ENCODE data around the gene CACNA1H.

CACNA1H gene

GRCh38 chr16:1121601-1122397, 31.1 kb upstream of the CACNA1H start:
- TF ChIP-seq, protein P1, sequence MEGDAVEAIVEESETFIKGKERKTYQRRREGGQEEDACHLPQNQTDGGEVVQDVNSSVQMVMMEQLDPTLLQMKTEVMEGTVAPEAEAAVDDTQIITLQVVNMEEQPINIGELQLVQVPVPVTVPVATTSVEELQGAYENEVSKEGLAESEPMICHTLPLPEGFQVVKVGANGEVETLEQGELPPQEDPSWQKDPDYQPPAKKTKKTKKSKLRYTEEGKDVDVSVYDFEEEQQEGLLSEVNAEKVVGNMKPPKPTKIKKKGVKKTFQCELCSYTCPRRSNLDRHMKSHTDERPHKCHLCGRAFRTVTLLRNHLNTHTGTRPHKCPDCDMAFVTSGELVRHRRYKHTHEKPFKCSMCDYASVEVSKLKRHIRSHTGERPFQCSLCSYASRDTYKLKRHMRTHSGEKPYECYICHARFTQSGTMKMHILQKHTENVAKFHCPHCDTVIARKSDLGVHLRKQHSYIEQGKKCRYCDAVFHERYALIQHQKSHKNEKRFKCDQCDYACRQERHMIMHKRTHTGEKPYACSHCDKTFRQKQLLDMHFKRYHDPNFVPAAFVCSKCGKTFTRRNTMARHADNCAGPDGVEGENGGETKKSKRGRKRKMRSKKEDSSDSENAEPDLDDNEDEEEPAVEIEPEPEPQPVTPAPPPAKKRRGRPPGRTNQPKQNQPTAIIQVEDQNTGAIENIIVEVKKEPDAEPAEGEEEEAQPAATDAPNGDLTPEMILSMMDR (IDR thresholded peaks at IDR 0.05; ENCODE audit: insufficient read depth, missing control alignments) = no peak
- DNase-seq (ENCODE audit: insufficient read length, low spot score) (no peak), FAIRE-seq (no peak)

DNA sequence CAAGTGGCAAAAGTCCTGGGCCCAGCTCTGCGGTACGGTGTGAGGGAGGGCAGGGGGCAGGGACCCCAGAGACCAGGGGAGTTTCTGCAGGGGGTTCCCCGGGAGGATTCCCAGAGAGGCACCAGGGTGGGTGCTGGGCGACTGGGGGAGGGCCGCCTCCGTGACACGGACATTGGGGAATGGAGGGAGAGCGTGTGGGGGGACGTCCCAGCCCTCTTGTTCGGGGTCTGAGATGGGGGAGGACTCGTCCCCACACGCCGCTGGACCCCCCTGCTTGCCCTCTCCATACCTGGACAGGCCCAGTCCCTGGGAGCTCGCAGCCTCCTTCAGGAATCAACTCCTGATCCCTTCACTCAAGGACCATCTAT, 30.5 kb upstream of the CACNA1H start:
- TF ChIP-seq, protein P1 (IDR thresholded peaks at IDR 0.05; ENCODE audit: insufficient read depth, missing control alignments) = no peak
- FAIRE-seq (no peak), DNase-seq (ENCODE audit: insufficient read length, low spot score) (no peak)

- no peak for FAIRE-seq
- TF ChIP-seq, protein P1 (IDR thresholded peaks at IDR 0.05; ENCODE audit: insufficient read depth, missing control alignments) = no peak
- DNase-seq (ENCODE audit: insufficient read length, low spot score) = peak; percentile 83
These were observed 29.2 kb upstream of the CACNA1H start for GRCh38 chr16:1123525-1124230.

DNA sequence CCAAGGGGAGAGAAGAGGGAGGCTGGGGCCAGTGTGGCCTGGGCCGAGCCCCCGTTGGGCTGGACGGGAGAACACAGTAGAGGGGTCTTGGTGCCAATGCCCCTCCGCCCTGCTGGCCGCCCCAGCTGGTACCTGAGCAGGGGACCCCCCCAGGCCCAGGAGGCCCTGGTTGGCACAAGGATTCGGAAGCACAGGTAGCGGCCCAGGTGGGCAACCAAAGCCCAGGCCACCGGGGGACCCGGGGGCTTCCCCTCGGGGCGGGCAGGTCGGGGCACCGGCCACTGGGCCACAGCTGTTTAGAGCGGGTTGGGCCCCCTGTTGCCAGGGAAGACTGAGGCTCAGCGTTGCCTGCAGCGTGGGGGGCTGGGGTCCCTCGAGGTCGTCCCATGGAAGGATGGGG, 28.6 kb upstream of the CACNA1H start:
- FAIRE-seq (no peak), DNase-seq (ENCODE audit: insufficient read length, low spot score) (no peak)
- TF ChIP-seq, protein P1 (IDR thresholded peaks at IDR 0.05; ENCODE audit: insufficient read depth, missing control alignments) = no peak

DNA sequence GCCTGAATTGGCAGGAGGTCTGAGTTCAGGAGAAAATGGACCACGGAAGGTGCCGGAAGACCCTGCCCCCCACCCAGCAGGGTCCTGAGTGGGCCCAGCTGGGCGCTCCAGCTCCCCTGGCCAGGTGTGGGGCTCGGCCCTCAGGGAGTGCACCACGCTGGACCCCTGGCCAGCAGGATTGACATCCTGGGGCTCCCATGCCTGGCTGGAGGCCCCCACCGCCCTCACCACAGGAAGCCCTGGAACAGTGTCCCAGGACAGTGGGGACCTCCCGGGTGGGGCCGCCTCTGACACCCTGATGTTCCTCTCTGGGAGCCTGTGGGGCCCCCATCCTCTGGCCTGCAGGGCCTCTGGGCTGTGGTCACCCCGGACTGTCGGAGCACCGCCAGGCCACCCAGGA, 28.1 kb upstream of the CACNA1H start:
- FAIRE-seq (no peak), DNase-seq (ENCODE audit: insufficient read length, low spot score) (no peak)
- TF ChIP-seq, protein P1 (IDR thresholded peaks at IDR 0.05; ENCODE audit: insufficient read depth, missing control alignments) = no peak

GRCh38 chr16:1125471-1125870, 27.4 kb upstream of the CACNA1H start:
- DNase-seq (ENCODE audit: insufficient read length, low spot score) (peak; percentile 74), FAIRE-seq (no peak)
- TF ChIP-seq, protein P1 (IDR thresholded peaks at IDR 0.05; ENCODE audit: insufficient read depth, missing control alignments) = no peak

- FAIRE-seq (no peak), DNase-seq (ENCODE audit: insufficient read length, low spot score) (no peak)
- TF ChIP-seq, protein P1 (IDR thresholded peaks at IDR 0.05; ENCODE audit: insufficient read depth, missing control alignments) = no peak
These were observed 26.9 kb upstream of the CACNA1H start for GRCh38 chr16:1126044-1126443.

All from D721Med (cell line).